Measurements from ENCODE around the gene TTBK1. TPM values are rescaled to one million over a fixed set of nuclear protein-coding genes. Genes with fewer than 3 reads are reported as not detected.

The TTBK1 gene
- polyA plus RNA-seq, 2 of the 4 experiments (the other 2 are of a cell fraction) = 0.04 TPM; not detected in 1

GRCh38 chr6:43291708-43292107 lies 48.4 kb downstream of the TTBK1 start:
- ChIA-PET POLR2A (no interaction called here), CTCF (interaction anchor here (1.4 to 1.7 kb wide), 2 partner anchors 9 to 17 kb away, joined by 5 to 6 read pairs; partner anchors contain the start of gene CRIP3)
- DNase-seq (ENCODE audit: low read depth in 1 of 2, low spot score in 1 of 2) (no peak), ATAC-seq (no peak), FAIRE-seq (no peak)
- Histone ChIP-seq H3K27ac (no peak overlapping the region), H3K4me2 (no peak overlapping the region), H3K4me3 (no peak overlapping the region), H3K4me1 (peaks cover 14% of the 10 kb centered on the region; the same call in 2 of the 3 replicates), H3K9me3 (no peaks in the 10 kb centered on the region)
- TF ChIP-seq MAZ (IDR thresholded peaks at IDR 0.05; ENCODE audit: borderline replicate concordance, low read depth, low read length) (no peak), RARB (CRISPR knock-in tag; IDR thresholded peaks at IDR 0.05) (no peak), CTCF (IDR thresholded peaks at IDR 0.05) (no peak), ELK1 (IDR thresholded peaks at IDR 0.05; ENCODE audit: low read depth, low read length) (no peak), TP53 (CRISPR knock-in tag; IDR thresholded peaks at IDR 0.05) (no peak), TFCP2L1 (CRISPR knock-in tag; IDR thresholded peaks at IDR 0.05) (no peak), ZSCAN20 (CRISPR knock-in tag; IDR thresholded peaks at IDR 0.05) (no peak), ESRRA (IDR thresholded peaks at IDR 0.05; ENCODE audit: borderline replicate concordance, low read length) (no peak), ZFP36 (IDR thresholded peaks at IDR 0.05; ENCODE audit: borderline replicate concordance, partially characterized antibody) (no peak), PHF8 (IDR thresholded peaks at IDR 0.05; ENCODE audit: borderline replicate concordance, low read depth) (no peak), EHMT2 (IDR thresholded peaks at IDR 0.05; ENCODE audit: low read depth) (no peak)
- 77% methylated on average over 2 of the region's 2 CpGs for WGBS (ENCODE audit: missing lambda C conversion rate)

DNA sequence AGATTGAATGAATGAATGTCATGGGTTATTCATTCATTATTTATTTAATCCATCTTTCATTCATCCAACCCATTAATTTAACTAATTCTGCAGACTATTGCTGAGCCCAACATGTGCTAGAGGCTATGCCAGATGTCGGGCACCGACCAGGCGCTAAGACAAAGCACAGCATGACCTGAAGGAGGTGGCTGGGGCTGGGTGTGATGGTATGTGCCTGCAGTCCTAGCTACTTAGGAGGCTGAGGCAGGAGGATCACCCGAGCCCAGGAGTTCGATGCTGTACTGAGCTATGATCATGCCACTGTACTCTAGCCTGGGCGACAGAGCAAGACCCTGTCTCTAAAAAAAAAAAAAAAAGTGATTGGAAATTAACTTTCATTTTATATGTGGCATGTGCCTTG lies 49.1 kb downstream of the TTBK1 start:
- ChIA-PET CTCF (interaction anchor here (0.9 to 1.7 kb wide), 3 partner anchors 8 to 45 kb away, joined by 3 to 6 read pairs (median 5); partner anchors contain the start of gene CRIP3), POLR2A (no interaction called here)
- no peak for DNase-seq (ENCODE audit: low read depth in 1 of 2, low spot score in 1 of 2)
- TF ChIP-seq CHD4 (IDR thresholded peaks at IDR 0.05; ENCODE audit: borderline replicate concordance) = no peak
- TF ChIP-seq CBX8 (IDR thresholded peaks at IDR 0.05) = no peak
- TF ChIP-seq FOSL2 (IDR thresholded peaks at IDR 0.05) = no peak
- TF ChIP-seq FOSL2 (CRISPR knock-in tag; IDR thresholded peaks at IDR 0.05) = no peak
- no peak for TF ChIP-seq HES2 (IDR thresholded peaks at IDR 0.05)
- TF ChIP-seq POLR2A (IDR thresholded peaks at IDR 0.05; ENCODE audit: low read length) = no peak
- no peak for TF ChIP-seq SMC3 (IDR thresholded peaks at IDR 0.05)
- no peak for TF ChIP-seq HOXA7 (CRISPR knock-in tag; IDR thresholded peaks at IDR 0.05)
- no peak for TF ChIP-seq MYC (IDR thresholded peaks at IDR 0.05; ENCODE audit: borderline replicate concordance, low read length)
- TF ChIP-seq BCL3 (IDR thresholded peaks at IDR 0.05) = no peak
- no peak for TF ChIP-seq FOXS1 (CRISPR knock-in tag; IDR thresholded peaks at IDR 0.05)
- TF ChIP-seq ATOH8 (CRISPR knock-in tag; IDR thresholded peaks at IDR 0.05; ENCODE audit: low read depth) = no peak
- TF ChIP-seq, protein P1, sequence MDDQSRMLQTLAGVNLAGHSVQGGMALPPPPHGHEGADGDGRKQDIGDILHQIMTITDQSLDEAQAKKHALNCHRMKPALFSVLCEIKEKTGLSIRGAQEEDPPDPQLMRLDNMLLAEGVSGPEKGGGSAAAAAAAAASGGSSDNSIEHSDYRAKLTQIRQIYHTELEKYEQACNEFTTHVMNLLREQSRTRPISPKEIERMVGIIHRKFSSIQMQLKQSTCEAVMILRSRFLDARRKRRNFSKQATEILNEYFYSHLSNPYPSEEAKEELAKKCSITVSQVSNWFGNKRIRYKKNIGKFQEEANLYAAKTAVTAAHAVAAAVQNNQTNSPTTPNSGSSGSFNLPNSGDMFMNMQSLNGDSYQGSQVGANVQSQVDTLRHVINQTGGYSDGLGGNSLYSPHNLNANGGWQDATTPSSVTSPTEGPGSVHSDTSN (IDR thresholded peaks at IDR 0.05) = no peak
- TF ChIP-seq HMGXB4 (CRISPR knock-in tag; IDR thresholded peaks at IDR 0.05; ENCODE audit: borderline replicate concordance) = no peak
- TF ChIP-seq RFX5 (IDR thresholded peaks at IDR 0.05) = no peak
- no peak for TF ChIP-seq POLR2AphosphoS2 (conservative IDR thresholded peaks at IDR 0.05; ENCODE audit: low read length)
- peaks cover 8% of the 10 kb centered on the region; the same call in 2 of the 3 replicates for H3K4me1 ChIP-seq
- H3K27ac ChIP-seq = no peak overlapping the region
- FAIRE-seq = no peak
- no peak overlapping the region for H3K4me2 ChIP-seq
- WGBS (ENCODE audit: missing lambda C conversion rate) = 88% methylated on average over 6 of the region's 6 CpGs
- no peaks in the 10 kb centered on the region for H3K9me3 ChIP-seq
- no peak for ATAC-seq
- H3K4me3 ChIP-seq = no peak overlapping the region

Data from A549 (cell line).